H9 (cell line): ENCODE results near the gene NRG2. TPM values are rescaled to one million over a fixed set of nuclear protein-coding genes. Genes with fewer than 3 reads are reported as not detected.
A peak's percentile ranks its signal among the peaks of the same experiment; 100 is the strongest.

Source experiments
- DNase-seq: peaks from one replicate; pipeline ENCODE4 v3.0.0-alpha.2; 2017
- H2AFZ ChIP-seq: one replicate; pipeline ENCODE4 v1.6.1; 2013; ENCODE audit warnings: mild to moderate bottlenecking, low read length, control low read depth, moderate library complexity
- H2AK5ac ChIP-seq: 2 replicates; pipeline ENCODE4 v1.6.1; 2013; ENCODE audit warnings: low read length, control low read depth, mixed read lengths; ENCODE audit not compliant: insufficient read length
- H2BK120ac ChIP-seq: one replicate; pipeline ENCODE4 v1.6.1; 2013; ENCODE audit warnings: low read depth, mild to moderate bottlenecking, low read length, control low read depth, inconsistent platforms; ENCODE audit not compliant: poor library complexity, severe bottlenecking
- H2BK12ac ChIP-seq: 2 replicates; pipeline ENCODE4 v1.6.1; 2013; ENCODE audit warnings: low read length, control low read depth, mixed read lengths, low read depth; ENCODE audit not compliant: insufficient read length
- H2BK15ac ChIP-seq: 2 replicates; pipeline ENCODE4 v1.6.1; 2013; ENCODE audit warnings: low read depth, low read length, control low read depth
- H2BK20ac ChIP-seq: one replicate; pipeline ENCODE4 v1.6.1; 2013; ENCODE audit warnings: low read depth, mild to moderate bottlenecking, low read length, control low read depth, inconsistent platforms; ENCODE audit not compliant: poor library complexity, severe bottlenecking
- H2BK5ac ChIP-seq: 2 replicates; pipeline ENCODE4 v1.6.1; 2013; ENCODE audit warnings: low read length, control low read depth, mixed read lengths; ENCODE audit not compliant: insufficient read length
- H3K14ac ChIP-seq: 2 replicates; pipeline ENCODE4 v1.6.1; 2013; ENCODE audit warnings: low read length, control low read depth; ENCODE audit not compliant: insufficient read depth
- H3K18ac ChIP-seq: 2 replicates; pipeline ENCODE4 v1.6.1; 2013; ENCODE audit warnings: low read depth, mild to moderate bottlenecking, mixed read lengths, low read length, control low read depth; ENCODE audit not compliant: insufficient read length
- H3K23ac ChIP-seq: 2 replicates; pipeline ENCODE4 v1.6.1; 2013; ENCODE audit warnings: low read length, control low read depth, mixed read lengths, low read depth; ENCODE audit not compliant: insufficient read length
- H3K23me2 ChIP-seq: 2 replicates; pipeline ENCODE4 v1.6.1; 2013; ENCODE audit warnings: low read depth, mild to moderate bottlenecking, mixed read lengths, low read length, control low read depth; ENCODE audit not compliant: insufficient read length, poor library complexity, severe bottlenecking
- H3K27ac ChIP-seq: 2 replicates; pipeline ENCODE4 v1.5.1; 2013; ENCODE audit warnings: low read length, control low read depth, mixed read lengths, low read depth; ENCODE audit not compliant: insufficient read length
- H3K27me3 ChIP-seq: 2 replicates; pipeline ENCODE4 v1.6.1; 2013; ENCODE audit warnings: low read length, control low read depth, inconsistent platforms; ENCODE audit not compliant: insufficient read depth
- H3K4ac ChIP-seq: 2 replicates; pipeline ENCODE4 v1.6.1; 2013; ENCODE audit warnings: low read depth, mild to moderate bottlenecking, control low read depth, inconsistent platforms, low read length, moderate library complexity
- H3K4me1 ChIP-seq: 2 replicates; pipeline ENCODE4 v1.6.1; 2013; ENCODE audit warnings: low read length, control low read depth, inconsistent platforms; ENCODE audit not compliant: insufficient read depth
- H3K4me2 ChIP-seq: 2 replicates; pipeline ENCODE4 v1.6.1; 2013; ENCODE audit warnings: low read length, control low read depth, mixed read lengths; ENCODE audit not compliant: insufficient read length, insufficient read depth
- H3K56ac ChIP-seq: 2 replicates; pipeline ENCODE4 v1.6.1; 2013; ENCODE audit warnings: low read depth, mild to moderate bottlenecking, mixed read lengths, low read length, control low read depth; ENCODE audit not compliant: insufficient read length
- H3K79me1 ChIP-seq: 2 replicates; pipeline ENCODE4 v1.6.1; 2013; ENCODE audit warnings: low read depth, mild to moderate bottlenecking, moderate library complexity, low read length, control low read depth, inconsistent platforms; ENCODE audit not compliant: insufficient read depth, poor library complexity, severe bottlenecking
- H3K79me2 ChIP-seq: 2 replicates; pipeline ENCODE4 v1.6.1; 2013; ENCODE audit warnings: low read length, control low read depth, inconsistent platforms; ENCODE audit not compliant: insufficient read depth
- H3K9ac ChIP-seq: 2 replicates; pipeline ENCODE4 v1.6.1; 2013; ENCODE audit warnings: low read length, control low read depth, mixed read lengths; ENCODE audit not compliant: insufficient read length; ENCODE audit errors: extremely low read depth
- H3K9me3 ChIP-seq: one replicate; pipeline ENCODE4 v1.6.1; 2013; ENCODE audit warnings: low read depth, low read length, inconsistent platforms; ENCODE audit not compliant: control insufficient read depth
- H3T11ph ChIP-seq: one replicate; pipeline ENCODE4 v1.6.1; 2013; ENCODE audit warnings: mild to moderate bottlenecking, low read length, control low read depth, inconsistent platforms
- H4K20me1 ChIP-seq: one replicate; pipeline ENCODE4 v1.6.1; 2013; ENCODE audit not compliant: control insufficient read depth, insufficient read length, insufficient read depth
- H4K5ac ChIP-seq: 2 replicates; pipeline ENCODE4 v1.6.1; 2013; ENCODE audit warnings: low read depth, mild to moderate bottlenecking, mixed read lengths, low read length, control low read depth; ENCODE audit not compliant: insufficient read length
- H4K8ac ChIP-seq: replicated peaks from 2 replicates; pipeline ENCODE4 v1.6.1; 2013; ENCODE audit warnings: low read length, control low read depth, mixed read lengths, low read depth; ENCODE audit not compliant: insufficient read length
- H4K91ac ChIP-seq: 2 replicates; pipeline ENCODE4 v1.6.1; 2013; ENCODE audit warnings: low read depth, mild to moderate bottlenecking, moderate library complexity, mixed read lengths, low read length, control low read depth; ENCODE audit not compliant: insufficient read length
- H3K27ac Mint-ChIP-seq, 3 experiments: 2 replicates in 2 of 3; 3 replicates in 1 of 3; pipeline ENCODE4 v1.8.0; 2020 to 2021; ENCODE audit warnings: mixed read lengths in 3 of 3, mild to moderate bottlenecking in 1 of 3, moderate library complexity in 1 of 3
- H3K27me3 Mint-ChIP-seq: 2 replicates; pipeline ENCODE4 v1.8.0; 2021; ENCODE audit warnings: low read depth, mild to moderate bottlenecking, moderate library complexity, mixed read lengths
- H3K36me3 Mint-ChIP-seq, 3 experiments: 2 replicates in 2 of 3; 3 replicates in 1 of 3; pipeline ENCODE4 v1.8.0; 2020 to 2021; ENCODE audit warnings: low read depth in 3 of 3, mixed read lengths in 3 of 3; ENCODE audit not compliant: insufficient read depth in 1 of 3
- H3K4me1 Mint-ChIP-seq, 2 experiments: 2 replicates each; pipeline ENCODE4 v1.8.0; 2020; ENCODE audit warnings: mixed read lengths in 2 of 2
- H3K4me3 Mint-ChIP-seq, 2 experiments: 2 replicates in 1 of 2; 3 replicates in 1 of 2; pipeline ENCODE4 v1.8.0; 2020 to 2021; ENCODE audit warnings: mild to moderate bottlenecking in 2 of 2, mixed read lengths in 2 of 2, moderate library complexity in 1 of 2
- H3K9me3 Mint-ChIP-seq, 2 experiments: 2 replicates in 1 of 2; 3 replicates in 1 of 2; pipeline ENCODE4 v1.8.0; 2020; ENCODE audit warnings: mild to moderate bottlenecking in 2 of 2, mixed read lengths in 2 of 2, moderate library complexity in 1 of 2
- WGBS: extraction: QIAGEN DNeasy Blood & Tissue Kit; methylation state at CpG from one replicate; pipeline ENCODE4 v1.1.7; 2013; ENCODE audit warnings: missing lambda C conversion rate, low lambda C conversion rate, mixed read lengths; ENCODE audit not compliant: insufficient read length; ENCODE audit errors: extremely low coverage; 5-methylcytosine and 5-hydroxymethylcytosine counted together
- total RNA-seq: library from RNA; stranded (reverse); gene quantifications from 2 replicates; pipeline ENCODE4 v1.2.1, GENCODE V29; 2021
- TF ChIP-seq, protein P1 (sequence below): fragments of 200-600 bp; sonication (generic); conservative IDR thresholded peaks from 3 replicates; pipeline ENCODE4 v1.8.0; 2021; ENCODE audit warnings: antibody characterized with exemption, mild to moderate bottlenecking

NRG2 gene
- total RNA-seq, 1 experiment from 2014 or later = not detected

DNA sequence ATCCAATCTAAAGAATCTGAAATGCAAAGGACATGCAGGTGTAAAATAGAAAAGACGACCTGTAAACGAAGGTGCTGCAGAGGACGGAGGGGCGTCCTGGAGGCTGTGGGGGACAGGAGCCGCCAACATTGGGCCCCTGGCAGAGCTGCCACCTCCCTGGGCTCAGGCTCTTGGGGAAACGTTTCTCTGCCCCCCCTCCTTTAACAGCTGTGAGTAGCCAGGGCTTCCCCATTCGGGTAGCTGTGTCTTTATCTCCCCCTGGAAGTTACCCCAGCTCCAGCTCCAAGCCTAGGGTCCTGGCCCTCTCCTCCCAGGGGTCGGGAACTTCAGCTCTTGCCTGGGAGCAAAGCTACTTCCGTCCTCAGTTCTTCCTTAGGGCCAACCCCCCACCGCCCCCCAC lies 196.0 kb downstream of the NRG2 start:
- DNase-seq = no peak
- Histone ChIP-seq H2BK12ac (no peak overlapping the region), H3K27ac (no peak overlapping the region), H3K56ac (no peak overlapping the region), H3K14ac (no peak overlapping the region), H3K27me3 (peaks cover 17% of the 10 kb centered on the region; the same call in 1 of the 2 replicates), H3K79me1 (no peaks in the 10 kb centered on the region), H2BK5ac (no peak overlapping the region), H3T11ph (no peak overlapping the region), H3K4me2 (no peak overlapping the region), H3K23me2 (no peaks in the 10 kb centered on the region), H3K79me2 (no peaks in the 10 kb centered on the region), H3K23ac (no peak overlapping the region), H3K9me3 (no peaks in the 10 kb centered on the region), H3K18ac (no peak overlapping the region), H3K4me1 (no peaks in the 10 kb centered on the region), H3K9ac (no peak overlapping the region), H4K20me1 (no peaks in the 10 kb centered on the region), H4K5ac (no peak overlapping the region), H2AFZ (no peak overlapping the region), H4K91ac (no peak overlapping the region), H2BK20ac (no peak overlapping the region), H2AK5ac (no peak overlapping the region), H2BK15ac (no peak overlapping the region), H2BK120ac (no peak overlapping the region), H4K8ac (no peak overlapping the region), H3K4ac (no peak overlapping the region)
- Mint-ChIP-seq H3K4me3 (peak overlapping the region; percentile 17 to 47; a peak in 3 of 5 replicates), H3K9me3 (no peaks in the 10 kb centered on the region), H3K4me1 (peaks cover 7 to 10% of the 10 kb centered on the region in 2 experiments), H3K27me3 (peaks cover 81% of the 10 kb centered on the region), H3K27ac (no peak overlapping the region; a peak in 1 of 7 replicates), H3K36me3 (no peaks in the 10 kb centered on the region)
- TF ChIP-seq, protein P1, sequence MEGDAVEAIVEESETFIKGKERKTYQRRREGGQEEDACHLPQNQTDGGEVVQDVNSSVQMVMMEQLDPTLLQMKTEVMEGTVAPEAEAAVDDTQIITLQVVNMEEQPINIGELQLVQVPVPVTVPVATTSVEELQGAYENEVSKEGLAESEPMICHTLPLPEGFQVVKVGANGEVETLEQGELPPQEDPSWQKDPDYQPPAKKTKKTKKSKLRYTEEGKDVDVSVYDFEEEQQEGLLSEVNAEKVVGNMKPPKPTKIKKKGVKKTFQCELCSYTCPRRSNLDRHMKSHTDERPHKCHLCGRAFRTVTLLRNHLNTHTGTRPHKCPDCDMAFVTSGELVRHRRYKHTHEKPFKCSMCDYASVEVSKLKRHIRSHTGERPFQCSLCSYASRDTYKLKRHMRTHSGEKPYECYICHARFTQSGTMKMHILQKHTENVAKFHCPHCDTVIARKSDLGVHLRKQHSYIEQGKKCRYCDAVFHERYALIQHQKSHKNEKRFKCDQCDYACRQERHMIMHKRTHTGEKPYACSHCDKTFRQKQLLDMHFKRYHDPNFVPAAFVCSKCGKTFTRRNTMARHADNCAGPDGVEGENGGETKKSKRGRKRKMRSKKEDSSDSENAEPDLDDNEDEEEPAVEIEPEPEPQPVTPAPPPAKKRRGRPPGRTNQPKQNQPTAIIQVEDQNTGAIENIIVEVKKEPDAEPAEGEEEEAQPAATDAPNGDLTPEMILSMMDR = no peak
- no CpG with 5 or more reads among the region's 10 CpGs for WGBS
